ENCODE measurements around the gene ADGRD1. TPM values are rescaled to one million over a fixed set of nuclear protein-coding genes. Genes with fewer than 3 reads are reported as not detected.

The ADGRD1 gene
- total and polyA plus RNA-seq, 3 experiments from 2014 or later = 1.1 to 1.3 TPM; not detected in 1

Other genes with a start within 250 kb of the ADGRD1 start
- not detected for gene RIMBP2, start 237.6 kb upstream of the ADGRD1 start, total RNA-seq
- not detected for gene RIMBP2, start 237.6 kb upstream of the ADGRD1 start, polyA plus RNA-seq
- gene STX2, start 114.7 kb upstream of the ADGRD1 start, total RNA-seq = 10 to 100 TPM; 22.1 to 23.0 TPM
- 10.7 TPM for gene STX2, start 114.7 kb upstream of the ADGRD1 start, polyA plus RNA-seq
- gene RAN, start 81.8 kb upstream of the ADGRD1 start, total RNA-seq = 1,000 to 10,000 TPM; 2,623 to 2,680 TPM
- gene RAN, start 81.8 kb upstream of the ADGRD1 start, polyA plus RNA-seq = 536 TPM

Data from CD8-positive, alpha-beta memory T cell (primary cell).